GDM1 (cell line): ENCODE measurements around the gene TP53I11.
A peak's percentile ranks its signal among the peaks of the same experiment; 100 is the strongest.

Source experiments
- DNase-seq: peaks from one replicate; lab custom pipeline; 2025; lab: John Stamatoyannopoulos, UW

Gene TP53I11, protein sequence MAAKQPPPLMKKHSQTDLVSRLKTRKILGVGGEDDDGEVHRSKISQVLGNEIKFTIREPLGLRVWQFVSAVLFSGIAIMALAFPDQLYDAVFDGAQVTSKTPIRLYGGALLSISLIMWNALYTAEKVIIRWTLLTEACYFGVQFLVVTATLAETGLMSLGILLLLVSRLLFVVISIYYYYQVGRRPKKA

DNA sequence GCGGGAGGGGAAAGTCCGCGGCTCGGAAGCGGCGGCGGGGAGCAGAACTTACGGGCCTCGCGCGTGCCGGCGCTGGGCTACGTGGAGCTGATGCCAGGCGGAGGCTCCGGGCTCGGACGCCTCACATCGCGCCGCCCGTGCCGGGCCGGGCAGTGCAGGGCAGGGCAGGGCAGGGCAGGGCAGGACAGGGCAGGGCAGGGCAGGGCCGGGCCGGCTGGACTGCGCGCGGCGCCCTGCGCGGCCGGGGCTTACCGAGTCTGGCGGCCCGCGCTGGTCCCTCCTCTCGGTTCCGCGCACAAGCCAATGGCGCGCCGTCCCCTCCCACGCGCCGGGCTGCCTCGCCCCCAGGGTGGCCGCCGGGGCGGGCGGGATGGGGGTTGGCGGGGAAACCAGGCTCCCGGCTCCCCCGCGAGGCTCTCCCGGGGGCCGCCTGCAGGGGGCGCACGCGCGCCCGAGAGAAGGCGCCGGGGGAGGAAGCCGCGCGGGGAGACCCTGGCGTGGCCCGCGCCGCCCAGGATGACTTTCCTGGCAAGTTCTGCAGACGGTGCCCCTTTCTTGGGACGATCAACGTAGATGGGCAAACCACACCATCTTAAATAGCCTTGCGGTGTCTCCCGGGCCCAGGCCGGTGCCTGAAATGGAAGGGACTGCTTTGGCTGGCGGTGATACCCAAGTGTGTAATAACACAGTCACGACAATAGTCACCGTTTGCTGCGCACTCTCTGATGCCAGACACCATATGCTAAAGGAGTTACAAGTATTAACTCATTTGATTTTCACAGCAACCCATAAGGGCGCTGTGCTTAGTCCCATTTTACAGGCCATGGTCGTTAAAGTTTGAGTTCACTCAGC lies at the start of gene TP53I11:
Gene TP53I11, minus strand, starts transcription at position 259 of the 852 bp plus-strand sequence. CDS start 12,548 bp downstream, outside the sequence.
- DNase-seq = peak; percentile 83

DNA sequence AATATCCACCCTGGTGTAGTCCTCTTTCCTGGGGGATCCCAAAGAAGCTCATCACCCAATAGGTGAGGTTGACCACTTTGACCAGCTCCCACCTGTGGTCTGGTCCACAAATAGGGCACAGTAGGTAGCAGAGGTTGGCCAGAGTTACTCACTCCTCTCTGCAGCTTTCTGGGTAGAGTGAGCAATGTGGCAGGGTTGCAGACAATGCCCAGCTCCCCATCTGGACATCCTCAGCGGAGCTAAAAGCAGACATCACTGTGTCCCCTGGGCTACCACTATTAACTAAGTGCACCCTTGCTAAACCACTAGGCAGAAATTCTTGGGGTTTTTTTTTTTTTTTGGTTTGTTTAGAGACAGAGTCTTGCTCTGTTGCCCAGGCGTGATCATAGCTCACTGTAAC lies 48.4 kb upstream of the TP53I11 start:
- DNase-seq = no peak

DNA sequence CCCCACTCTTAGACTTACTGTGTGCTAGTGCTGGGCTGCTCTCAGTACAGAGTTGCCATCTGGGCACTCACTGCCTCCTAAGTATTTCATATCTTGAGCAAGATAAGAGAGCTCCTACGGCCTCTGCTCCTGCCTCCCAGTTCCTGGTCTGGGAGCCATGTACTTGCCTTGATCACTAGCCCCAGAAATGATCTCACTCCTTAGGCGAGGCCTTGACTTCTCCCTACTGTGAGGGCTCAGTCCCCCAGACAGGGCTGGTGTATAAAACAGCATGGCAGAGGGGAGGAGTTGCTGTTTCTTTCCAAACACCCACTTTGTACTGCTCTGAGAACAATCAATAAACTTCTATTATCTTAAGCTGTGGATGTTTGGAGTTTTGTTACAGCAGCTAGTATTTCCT lies 47.4 kb upstream of the TP53I11 start:
- no peak for DNase-seq

DNA sequence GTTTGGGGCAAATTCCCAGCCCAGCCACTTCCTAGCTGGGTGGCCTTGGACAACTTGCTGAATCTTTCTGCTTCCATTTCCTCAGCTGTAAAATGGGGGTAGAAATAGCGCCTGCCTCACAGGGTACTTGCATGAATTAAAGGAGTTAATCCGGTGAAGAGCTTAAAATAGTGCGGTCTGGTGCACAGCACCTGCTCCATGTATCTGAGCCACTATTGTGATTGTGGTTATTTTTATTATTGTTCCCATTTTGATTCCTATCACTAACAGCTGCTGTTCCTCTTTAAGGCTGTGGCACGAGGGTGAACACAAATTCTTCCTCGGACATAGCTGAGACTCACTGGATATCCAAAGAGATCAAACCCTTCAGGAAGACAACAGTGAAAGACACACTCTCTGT lies 46.9 kb upstream of the TP53I11 start:
- DNase-seq = no peak

DNA sequence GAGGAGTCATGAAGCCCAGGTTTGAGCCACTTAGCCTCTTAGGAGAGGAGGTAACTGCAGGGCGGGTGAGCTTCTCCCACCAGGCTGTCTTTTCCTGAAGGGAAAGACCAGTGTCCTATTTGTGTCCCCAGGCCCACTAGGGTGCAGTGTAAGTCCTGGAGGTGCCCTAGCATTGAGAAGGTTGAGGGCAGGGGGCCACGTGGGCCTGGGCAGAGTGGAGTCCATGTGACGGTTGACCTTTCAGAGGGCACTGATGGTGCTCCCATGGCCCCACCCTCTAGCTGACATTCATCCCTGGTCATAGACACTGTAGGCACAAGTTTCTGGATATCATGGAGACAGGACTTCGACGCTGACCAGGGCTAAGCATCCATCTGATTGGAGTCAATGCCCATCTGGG lies 44.1 kb upstream of the TP53I11 start:
- no peak for DNase-seq

DNA sequence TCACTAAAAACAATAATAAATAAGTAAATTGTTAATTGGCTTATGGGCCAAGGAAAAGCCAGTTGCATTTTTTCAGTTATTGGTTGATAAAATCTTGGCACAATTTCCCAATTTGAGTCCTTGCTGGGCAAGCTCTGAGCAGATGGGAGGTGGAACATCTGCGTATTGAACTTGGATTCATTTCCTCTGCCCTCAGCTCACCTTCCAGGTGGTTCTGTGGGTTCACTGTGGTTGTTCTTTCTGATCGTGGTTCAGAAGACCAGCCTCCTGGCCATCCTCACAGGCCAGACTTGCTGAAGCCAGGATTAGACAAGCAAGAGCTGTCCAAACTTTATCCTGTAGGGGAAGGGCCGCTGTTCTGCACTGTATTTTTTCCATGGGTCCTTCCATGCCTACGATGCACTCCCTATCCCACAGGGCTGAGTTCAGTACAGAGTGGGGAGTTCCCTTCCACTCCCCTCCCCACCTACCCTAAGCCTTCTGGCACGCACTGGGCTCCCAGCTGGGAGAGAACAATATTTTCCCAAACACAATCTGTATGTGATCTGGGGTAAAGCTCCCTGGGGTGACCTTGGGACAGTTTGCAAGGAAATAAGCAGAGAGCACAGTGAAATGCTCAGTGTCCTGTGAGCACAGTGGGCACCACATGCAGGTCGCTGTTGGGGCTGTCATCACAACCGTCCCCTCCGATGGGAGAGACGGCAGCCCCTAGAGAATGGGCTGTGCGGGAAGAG lies 43.5 kb upstream of the TP53I11 start:
- DNase-seq = no peak

DNA sequence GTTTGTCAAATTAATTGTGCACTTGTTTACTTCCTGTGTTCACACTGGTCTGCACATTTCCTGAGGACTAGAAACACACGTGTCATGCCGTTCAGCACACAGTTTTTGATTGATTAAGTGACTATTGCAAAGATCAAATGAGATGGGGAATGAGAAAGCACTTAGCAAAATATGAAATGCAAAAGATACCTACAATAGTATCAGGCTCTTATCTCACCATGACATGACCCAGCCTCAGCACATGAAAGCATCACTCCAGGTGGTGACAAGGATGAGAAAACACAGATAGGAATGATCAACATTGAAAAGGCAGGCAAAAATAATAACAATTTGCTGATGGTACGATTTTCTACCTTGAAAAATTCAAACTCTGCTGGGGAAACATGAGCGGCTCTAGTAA lies 42.1 kb upstream of the TP53I11 start:
- DNase-seq = no peak

DNA sequence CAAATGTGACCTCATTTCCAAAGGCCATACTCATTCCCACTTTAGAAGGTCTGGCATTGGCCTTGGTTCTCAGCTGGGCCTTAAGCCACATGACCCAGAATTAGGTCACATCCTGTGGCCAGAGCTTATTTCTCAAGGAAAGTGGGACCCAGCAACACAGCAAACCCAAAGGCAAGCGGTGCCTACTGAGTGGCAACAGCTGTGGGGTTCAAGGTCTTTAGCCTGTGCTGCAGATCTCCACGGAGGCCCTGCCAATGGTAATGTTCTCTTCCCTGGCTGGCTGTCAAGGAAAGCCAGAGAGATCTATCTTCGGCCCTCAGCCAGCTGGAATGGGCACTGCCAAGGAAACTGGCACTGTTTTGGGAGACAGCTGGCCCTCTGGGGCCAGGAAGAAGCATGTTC lies 41.5 kb upstream of the TP53I11 start:
- DNase-seq = no peak

DNA sequence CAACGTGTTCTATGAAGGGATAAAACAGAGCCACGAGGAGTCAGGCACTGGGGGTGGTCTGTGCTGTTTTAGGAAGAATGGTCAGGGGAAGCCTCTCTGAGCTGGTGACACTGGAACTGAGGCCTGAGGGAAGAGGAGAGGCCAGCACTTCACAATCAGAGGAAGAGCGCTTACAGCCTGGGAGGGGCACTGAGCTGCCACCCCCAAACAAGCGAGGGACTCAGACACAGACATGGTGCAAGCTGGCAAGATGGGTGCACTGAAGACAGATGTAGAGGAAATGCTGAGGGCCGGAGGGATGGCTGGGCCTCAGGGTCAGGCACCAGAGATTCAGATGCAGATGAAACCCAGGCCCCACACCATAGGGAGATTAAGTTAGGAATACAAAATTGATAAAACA lies 40.0 kb upstream of the TP53I11 start:
- DNase-seq = no peak

DNA sequence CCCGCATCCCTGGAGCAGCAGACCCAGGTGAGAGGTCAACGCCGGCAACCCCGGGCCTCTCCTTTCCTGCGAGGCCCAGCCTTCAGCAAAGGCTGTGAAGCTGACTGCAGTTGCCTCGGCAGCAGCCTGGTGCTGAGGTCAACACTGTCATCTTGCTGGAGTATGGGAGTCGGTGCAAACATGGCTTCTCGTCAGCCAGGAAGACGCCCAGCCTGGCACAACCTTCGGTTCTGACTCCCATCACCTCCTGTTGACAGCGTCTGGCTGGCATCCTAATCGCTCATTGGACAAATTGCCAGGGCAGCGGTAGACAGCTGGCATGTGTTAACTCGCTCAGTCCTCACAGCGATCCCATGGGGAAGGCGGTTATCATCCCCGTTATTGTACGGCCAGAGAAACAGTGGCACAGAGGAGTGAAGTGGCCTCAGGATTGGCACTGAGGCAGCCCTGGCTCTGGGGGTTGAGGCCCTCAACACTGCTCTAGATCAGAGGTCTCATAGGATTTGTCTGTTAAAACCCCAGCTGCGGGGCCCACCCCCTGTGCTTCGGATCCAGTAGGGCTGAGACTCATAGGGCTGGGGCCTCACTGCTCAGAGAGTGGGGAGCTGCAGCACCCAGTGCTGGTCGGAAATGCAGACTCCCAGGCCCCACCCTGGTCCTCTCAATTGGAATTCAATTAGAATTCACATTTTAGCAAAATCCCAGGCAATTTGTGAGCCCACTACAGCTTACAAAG lies 39.3 kb upstream of the TP53I11 start:
- DNase-seq = no peak

DNA sequence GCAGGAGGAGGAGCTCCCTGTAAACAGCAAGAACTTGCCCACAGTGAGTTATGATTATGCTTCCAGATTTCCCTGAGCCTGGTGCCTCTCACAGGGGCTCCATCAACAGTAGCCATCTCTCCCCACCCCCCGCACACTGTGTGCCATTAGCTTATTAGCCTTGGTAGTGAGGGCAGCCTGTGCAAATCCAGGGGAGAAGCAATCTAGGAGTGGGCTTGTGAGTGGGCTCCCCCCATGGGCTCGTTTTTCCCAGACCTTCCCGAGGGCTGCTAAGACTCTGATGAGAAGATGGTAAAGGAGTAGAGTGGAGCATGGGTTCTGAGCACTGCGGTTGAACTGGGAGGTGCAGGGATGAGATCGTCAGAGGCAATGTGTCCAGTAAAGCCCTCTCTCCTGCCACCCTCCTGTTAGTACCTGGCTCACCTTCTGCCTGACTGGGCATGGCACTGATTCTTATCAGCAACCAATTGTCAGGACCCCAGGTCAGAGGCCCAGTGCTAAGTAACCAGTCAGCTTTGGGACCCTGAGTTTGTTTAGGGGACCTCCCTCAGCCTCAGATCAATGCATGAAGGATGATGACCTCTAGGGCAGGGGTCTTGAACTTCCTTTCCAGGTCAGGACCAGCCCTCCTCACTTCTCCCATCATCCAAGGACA lies 38.4 kb upstream of the TP53I11 start:
- DNase-seq = no peak

DNA sequence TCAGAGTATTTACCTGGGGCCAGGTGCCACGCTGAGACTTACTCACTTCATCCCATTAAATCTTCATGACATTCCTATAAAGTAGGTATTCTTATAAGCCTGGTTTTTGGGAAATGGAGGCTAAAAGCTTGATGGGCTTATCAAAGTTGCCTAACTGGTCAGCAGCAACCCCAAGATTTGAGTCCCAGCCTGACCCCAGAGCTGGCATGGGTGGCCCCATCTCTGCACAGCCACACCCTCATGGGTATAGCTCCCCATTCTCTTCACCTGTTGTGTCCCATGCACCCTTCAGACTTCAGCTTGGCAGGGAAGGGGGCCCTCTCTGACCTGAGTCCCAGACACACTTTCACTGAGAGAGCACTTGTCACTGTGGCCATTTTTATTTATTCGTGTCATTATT lies 37.4 kb upstream of the TP53I11 start:
- DNase-seq = no peak

DNA sequence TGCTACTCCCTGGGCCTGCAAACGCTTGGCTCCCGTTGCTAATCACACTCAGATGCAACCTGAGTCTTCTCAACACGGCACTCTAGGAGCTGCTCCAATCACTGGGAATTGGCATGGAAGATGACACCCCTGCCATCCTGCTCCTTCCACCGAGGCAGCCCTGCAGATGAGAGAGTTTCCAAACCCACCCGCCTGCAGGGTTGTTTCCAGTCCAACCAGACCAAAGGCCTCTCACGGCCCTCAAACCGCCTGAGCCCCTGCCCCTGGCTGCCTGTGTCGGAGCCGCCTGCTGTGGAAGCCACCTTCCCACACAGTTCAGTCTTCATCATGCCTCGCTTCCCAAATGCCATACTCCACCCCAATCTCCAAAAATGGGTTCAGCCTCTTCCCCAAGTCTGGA lies 36.8 kb upstream of the TP53I11 start:
- no peak for DNase-seq

DNA sequence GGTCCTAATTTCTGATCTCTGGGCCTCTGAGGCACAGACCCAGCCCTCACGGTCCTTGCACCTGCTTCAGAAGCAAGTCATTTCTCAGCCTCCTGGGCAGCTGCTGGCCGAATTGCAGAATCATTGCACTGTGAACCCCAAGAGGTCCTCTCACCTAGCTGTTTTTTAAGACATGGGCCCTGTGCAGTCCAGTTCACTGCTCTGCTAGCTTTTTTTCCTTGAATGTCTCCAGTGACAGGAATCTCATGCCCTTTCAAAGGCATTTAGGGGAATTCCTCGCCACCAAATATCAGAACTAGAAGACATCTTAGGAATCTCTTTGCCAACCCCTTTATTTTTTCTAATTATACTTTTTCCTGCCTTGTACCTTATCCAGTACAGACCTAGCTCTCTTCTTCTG lies 35.6 kb upstream of the TP53I11 start:
- DNase-seq = no peak

DNA sequence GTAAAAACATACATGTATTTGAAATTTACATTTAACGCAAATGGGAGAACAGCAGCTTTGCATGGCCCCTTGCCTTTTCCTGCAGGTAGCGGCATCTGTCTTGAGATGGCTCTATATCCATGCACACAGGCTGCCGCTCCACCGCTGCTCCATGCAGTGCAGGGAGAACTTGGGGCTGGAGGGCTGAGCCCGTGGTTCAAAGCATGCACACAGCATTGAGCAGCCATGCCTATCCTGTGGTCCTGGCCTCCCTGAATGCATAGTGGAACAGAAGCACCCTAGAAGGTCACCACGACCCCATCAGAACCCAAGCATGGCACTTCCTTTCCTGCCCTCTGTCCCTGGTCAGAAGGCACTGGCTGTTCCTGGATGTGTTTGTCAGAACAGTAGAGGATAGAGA lies 35.0 kb upstream of the TP53I11 start:
- no peak for DNase-seq

DNA sequence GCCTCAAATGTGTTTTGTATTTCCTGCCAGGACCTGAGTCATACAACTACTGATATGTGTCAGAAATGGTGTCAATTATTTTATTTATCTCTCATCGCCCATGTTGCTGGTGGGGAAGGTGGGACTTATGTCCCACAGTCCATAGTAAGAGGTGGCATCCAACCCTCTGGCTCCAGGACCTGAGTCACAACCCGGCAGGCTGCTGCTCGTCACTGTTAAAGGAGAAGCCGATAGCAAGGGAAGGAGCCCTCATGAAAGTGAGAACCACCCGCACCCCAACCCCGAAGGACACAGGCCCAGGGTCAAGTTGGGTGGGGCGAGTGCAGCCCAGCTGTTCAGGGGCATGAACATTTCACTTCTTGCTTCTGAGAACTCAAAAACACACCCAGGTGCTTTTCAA lies 33.1 kb upstream of the TP53I11 start:
- DNase-seq = no peak

DNA sequence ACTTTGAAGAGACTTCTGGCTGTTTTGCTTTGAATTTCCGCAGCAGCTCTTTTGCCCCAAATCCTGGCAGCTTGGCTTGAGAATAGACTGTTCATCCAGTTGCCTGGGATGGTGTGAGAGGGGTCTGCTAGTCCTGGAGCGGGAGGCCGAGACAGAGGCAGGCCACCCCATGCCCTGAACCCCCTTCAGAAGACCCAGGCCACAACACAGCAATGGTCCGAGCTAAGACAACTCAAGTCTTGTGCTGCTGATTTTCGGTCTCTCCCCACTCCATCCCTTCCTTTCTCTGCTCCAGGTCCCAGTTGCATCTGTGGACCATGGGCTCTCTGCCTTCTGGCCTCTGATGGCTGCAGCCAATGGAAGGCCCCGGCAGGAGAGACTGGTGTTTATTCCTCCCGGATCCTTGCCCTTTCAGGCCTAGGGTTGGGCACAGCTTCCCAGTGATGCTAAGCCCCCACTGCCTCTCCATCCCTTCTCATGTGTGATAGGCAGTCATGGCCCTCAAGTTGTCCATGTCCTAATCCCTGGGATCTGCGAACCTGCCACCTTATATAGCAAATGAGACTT lies 31.9 kb upstream of the TP53I11 start:
- DNase-seq = no peak

DNA sequence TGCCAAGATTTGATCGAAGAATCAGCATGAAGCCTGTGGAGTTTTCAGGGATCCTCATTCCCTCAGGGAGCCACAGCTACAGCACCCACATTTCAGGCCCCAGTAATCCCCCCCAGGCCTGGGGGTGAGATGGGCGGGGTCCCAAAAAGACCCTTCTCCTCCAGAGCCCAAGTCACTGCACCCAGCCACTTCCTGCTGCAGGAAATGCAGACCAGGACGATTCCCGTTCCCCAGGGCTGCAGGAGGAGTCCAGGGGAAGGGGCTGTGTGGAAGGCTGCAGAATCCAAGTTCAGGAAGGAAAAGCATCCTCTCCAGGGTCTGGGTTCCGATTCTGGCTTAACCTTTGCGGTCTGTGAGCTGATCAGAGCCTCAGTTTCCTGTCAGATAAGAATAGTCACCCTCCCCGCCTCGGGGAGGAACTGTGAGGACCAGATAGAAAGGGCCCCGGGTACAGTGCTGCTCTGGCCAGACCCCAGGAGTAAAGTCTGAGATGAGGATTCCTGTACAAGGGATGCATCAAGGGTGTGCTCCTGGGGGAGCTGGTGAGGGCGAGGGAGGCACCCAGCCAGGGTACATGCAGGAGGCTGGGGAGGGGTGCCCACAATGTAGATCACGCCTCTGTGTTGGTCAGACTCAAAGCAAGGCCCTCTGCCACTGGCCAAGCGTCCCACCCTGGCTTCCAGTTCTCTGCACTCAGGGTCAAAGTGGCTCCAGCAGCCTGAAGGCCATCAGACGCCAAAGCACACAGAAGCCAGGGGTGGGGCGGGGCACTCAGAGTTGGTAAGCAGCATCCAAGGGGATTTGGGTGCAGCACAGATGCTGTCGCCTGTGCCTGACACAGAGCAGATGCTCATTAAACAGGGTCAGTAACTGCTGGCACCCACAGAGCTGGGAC lies 30.1 kb upstream of the TP53I11 start:
- no peak for DNase-seq

DNA sequence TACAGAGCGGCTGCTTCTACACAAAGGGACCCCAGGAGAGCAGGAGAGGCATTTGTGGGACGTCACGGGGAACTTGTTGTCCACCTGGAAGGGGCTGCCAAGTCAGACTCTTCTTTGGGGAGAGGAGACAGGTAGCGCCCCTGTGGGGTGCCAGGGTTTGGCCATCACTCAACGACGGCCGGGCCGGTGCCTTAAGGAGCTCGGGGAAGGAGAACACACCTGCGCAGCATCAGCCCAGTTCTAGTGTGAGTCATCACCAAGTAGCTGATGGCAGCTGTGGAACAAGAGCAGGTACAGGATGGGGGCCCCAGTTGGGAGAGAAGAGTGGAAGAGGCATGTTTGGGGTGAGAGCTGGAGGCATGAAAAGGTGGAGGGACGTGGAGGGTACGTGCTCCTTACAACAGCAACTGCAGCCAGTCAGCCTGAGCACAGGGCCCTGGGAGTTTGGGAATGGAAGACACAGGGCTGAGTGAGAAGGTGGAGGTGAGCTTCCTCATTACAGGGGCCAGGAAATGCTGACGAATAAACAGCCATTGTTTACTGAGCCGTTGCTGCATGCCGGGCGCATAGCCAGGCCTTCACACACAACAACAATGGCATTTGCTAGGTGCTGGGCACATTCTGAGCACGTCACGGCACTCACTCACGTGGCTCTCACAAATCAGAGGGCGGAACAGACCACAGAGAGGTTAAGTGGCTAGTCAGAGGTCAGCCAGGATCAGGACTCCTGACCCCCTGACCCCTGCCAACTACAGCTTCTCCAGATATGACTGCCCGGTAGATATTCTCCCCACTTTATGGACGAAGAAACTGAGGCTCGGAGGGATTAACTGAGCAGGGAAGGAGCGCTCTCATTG lies 29.1 kb upstream of the TP53I11 start:
- no peak for DNase-seq

DNA sequence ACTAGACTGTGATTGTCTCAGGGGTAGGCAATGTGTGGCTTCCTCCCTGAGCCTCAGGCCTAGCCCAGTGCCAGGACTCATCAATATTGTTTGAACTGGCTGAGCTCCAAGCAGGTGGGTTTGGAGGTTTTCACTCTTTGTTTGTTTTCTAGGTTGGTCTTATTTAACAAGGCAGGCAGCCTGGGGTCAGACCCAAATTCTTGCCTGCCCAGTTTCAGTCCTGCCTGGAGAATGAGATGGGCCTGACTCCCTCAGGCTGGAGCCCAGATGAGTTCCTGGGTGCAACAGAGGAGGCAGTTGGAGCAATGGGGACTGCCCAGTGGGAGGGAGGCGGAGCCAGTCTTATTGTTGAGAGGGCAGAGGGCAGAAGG lies 28.3 kb upstream of the TP53I11 start:
- DNase-seq = no peak
